ENCODE data around the gene ARL4A. TPM values are rescaled to one million over a fixed set of nuclear protein-coding genes. Genes with fewer than 3 reads are reported as not detected.

ARL4A gene
- total and polyA plus RNA-seq, 10 of the 15 experiments (the other 5 are each of a cell fraction or from before 2014, with no cell fraction given), result 0.35 to 4.6 (median 2.7) TPM

DNA sequence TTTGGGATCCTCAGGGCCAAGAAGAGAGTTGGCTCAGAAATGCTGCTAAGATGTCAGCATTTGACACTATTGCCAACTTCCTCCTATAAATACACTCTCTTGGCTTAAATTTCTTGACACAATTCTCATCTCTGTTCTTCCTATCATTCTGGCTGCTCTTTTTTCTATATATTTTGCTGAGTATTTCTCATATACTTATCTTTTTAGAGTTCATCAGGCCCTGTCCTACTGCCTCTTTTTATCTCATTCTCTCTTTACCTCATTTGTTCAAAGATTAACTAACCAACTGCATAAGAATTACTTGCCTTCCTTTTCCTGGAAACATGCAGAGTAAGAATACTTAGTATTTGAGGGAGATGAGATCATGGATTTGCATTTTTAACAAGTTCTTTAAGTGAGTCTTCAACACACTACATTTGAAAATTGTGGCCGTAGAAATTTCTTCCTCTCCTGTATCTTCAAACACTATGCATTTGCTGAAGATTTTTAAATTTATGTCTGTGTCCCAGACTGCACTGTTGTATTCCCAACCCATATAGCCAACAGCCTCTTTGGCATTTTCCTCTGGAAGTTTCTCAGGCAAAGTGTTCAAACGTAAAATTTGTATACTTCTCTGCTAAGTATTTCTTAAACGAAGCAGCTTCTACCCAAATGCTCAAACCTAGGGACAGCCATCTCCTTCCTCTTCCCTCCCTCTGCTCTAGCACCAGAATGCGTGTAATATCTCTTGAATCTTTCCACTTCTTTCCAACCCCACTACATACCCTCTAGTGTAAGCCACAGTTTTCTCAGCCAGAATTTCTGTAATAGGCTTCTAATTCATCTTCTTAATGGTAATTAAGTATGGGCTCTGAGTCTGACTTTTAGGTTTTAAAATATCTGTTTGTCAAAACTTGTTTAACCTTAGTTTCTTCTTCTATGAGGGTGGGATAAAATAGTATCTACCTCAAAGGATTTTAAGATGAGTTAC lies 35.5 kb downstream of the ARL4A start (continued):
- TF ChIP-seq, protein P1, sequence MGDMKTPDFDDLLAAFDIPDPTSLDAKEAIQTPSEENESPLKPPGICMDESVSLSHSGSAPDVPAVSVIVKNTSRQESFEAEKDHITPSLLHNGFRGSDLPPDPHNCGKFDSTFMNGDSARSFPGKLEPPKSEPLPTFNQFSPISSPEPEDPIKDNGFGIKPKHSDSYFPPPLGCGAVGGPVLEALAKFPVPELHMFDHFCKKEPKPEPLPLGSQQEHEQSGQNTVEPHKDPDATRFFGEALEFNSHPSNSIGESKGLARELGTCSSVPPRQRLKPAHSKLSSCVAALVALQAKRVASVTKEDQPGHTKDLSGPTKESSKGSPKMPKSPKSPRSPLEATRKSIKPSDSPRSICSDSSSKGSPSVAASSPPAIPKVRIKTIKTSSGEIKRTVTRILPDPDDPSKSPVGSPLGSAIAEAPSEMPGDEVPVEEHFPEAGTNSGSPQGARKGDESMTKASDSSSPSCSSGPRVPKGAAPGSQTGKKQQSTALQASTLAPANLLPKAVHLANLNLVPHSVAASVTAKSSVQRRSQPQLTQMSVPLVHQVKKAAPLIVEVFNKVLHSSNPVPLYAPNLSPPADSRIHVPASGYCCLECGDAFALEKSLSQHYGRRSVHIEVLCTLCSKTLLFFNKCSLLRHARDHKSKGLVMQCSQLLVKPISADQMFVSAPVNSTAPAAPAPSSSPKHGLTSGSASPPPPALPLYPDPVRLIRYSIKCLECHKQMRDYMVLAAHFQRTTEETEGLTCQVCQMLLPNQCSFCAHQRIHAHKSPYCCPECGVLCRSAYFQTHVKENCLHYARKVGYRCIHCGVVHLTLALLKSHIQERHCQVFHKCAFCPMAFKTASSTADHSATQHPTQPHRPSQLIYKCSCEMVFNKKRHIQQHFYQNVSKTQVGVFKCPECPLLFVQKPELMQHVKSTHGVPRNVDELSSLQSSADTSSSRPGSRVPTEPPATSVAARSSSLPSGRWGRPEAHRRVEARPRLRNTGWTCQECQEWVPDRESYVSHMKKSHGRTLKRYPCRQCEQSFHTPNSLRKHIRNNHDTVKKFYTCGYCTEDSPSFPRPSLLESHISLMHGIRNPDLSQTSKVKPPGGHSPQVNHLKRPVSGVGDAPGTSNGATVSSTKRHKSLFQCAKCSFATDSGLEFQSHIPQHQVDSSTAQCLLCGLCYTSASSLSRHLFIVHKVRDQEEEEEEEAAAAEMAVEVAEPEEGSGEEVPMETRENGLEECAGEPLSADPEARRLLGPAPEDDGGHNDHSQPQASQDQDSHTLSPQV (IDR thresholded peaks at IDR 0.05), result no peak
- TF ChIP-seq SMAD1 (IDR thresholded peaks at IDR 0.05; ENCODE audit: low read depth, partially characterized antibody), result no peak
- TF ChIP-seq CREB1 (IDR thresholded peaks at IDR 0.05; ENCODE audit: low read depth), result no peak
- TF ChIP-seq SUZ12 (IDR thresholded peaks at IDR 0.05; ENCODE audit: unreplicated experiment), result no peak
- TF ChIP-seq YBX1 (IDR thresholded peaks at IDR 0.05), result no peak
- TF ChIP-seq SMC3 (IDR thresholded peaks at IDR 0.05; ENCODE audit: borderline replicate concordance, low read length), result no peak

DNA sequence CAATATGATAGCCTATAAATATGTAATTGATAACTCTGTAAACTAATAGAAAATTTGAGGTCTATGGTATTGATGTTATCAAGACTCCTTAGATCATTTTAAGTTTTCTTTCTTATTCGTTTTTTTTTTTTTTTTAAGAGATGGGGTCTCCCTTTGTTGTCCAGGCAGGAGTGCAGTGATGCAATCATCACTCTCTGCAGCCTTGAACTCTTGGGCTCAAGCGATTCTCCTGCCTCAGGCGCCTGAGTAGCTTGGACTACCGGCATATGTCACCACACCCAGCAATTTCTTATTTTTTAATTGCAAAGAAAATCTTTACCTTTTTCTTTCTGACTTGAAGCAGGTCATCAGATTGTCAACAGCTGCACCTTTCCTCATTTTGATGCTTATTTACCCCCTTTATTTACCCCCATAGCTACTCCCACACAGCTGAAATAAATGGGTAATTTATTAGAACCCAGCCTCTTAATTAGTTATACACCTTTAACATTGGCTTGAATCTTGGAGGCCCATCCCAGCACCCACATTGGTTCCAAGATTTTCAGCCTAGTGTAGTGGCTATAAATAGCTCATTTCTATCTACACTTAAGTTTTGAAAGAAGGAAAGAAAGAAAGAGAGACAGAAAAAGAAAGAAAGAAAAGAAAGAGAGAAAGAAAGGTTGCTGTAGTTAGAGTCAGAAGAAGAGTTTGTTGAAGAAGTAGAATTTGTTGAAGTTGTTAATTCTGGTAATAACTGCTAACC lies 38.3 kb downstream of the ARL4A start:
- ATAC-seq (no peak), DNase-seq (ENCODE audit: low read depth, low spot score) (no peak), FAIRE-seq (no peak)
- ChIA-PET SMC1A (ENCODE audit: uncharacterized antibody, unreplicated experiment) (no interaction called here), CTCF (no interaction called here), POLR2A (no interaction called here), RAD21 (ENCODE audit: unreplicated experiment) (no interaction called here)
- 63% methylated on average over 4 of the region's 4 CpGs for WGBS (ENCODE audit: insufficient coverage, insufficient replicate concordance, low lambda C conversion rate, missing lambda C conversion rate)
- BruUV-seq (replicated peaks), result no TSS peak
- H4K20me1 ChIP-seq (ENCODE audit: control insufficient read depth, insufficient read depth), result no peaks in the 10 kb centered on the region
- H3K9me3 ChIP-seq (replicated peaks; ENCODE audit: control insufficient read depth, insufficient read depth, low read length), result no peaks in the 10 kb centered on the region
- H3K27ac ChIP-seq (ENCODE audit: control insufficient read depth, insufficient read depth), result no peak overlapping the region
- intact Hi-C loops (cut with micrococcal nuclease; ENCODE audit: unreplicated experiment) (no loop called here), in situ Hi-C loops (cut with MboI) (no loop called here)
- H2AFZ ChIP-seq (ENCODE audit: control insufficient read depth, low read depth, low read length), result no peak overlapping the region
- no peak overlapping the region for H3K9ac ChIP-seq (ENCODE audit: control insufficient read depth, insufficient read depth, low read length)
- H3K79me2 ChIP-seq (ENCODE audit: control insufficient read depth, insufficient read depth, low read length), result no peaks in the 10 kb centered on the region
- H3K4me2 ChIP-seq (ENCODE audit: control insufficient read depth, insufficient read depth), result no peak overlapping the region
- no peaks in the 10 kb centered on the region for H3K36me3 ChIP-seq (ENCODE audit: control insufficient read depth in 2 of 2, insufficient read depth in 2 of 2, low read length in 1 of 2)
- no peaks in the 10 kb centered on the region for H3K27me3 ChIP-seq (replicated peaks in 1 of 2; ENCODE audit: control insufficient read depth in 2 of 2, insufficient read depth in 2 of 2, low read length in 1 of 2)
- no peaks in the 10 kb centered on the region for H3K4me1 ChIP-seq (ENCODE audit: control insufficient read depth, insufficient read depth, low read length)
- no peak overlapping the region for H3K4me3 ChIP-seq
- TF ChIP-seq EED (IDR thresholded peaks at IDR 0.05; ENCODE audit: low read depth) (no peak), GABPA (IDR thresholded peaks at IDR 0.05; ENCODE audit: low read depth) (no peak)
- TF ChIP-seq, protein P2, sequence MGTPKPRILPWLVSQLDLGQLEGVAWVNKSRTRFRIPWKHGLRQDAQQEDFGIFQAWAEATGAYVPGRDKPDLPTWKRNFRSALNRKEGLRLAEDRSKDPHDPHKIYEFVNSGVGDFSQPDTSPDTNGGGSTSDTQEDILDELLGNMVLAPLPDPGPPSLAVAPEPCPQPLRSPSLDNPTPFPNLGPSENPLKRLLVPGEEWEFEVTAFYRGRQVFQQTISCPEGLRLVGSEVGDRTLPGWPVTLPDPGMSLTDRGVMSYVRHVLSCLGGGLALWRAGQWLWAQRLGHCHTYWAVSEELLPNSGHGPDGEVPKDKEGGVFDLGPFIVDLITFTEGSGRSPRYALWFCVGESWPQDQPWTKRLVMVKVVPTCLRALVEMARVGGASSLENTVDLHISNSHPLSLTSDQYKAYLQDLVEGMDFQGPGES (IDR thresholded peaks at IDR 0.05), result no peak
- TF ChIP-seq, protein P3, sequence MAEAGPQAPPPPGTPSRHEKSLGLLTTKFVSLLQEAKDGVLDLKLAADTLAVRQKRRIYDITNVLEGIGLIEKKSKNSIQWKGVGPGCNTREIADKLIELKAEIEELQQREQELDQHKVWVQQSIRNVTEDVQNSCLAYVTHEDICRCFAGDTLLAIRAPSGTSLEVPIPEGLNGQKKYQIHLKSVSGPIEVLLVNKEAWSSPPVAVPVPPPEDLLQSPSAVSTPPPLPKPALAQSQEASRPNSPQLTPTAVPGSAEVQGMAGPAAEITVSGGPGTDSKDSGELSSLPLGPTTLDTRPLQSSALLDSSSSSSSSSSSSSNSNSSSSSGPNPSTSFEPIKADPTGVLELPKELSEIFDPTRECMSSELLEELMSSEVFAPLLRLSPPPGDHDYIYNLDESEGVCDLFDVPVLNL (IDR thresholded peaks at IDR 0.05; ENCODE audit: low read depth, low read length), result no peak
